ENCODE results near the gene KCNIP1.

DNA sequence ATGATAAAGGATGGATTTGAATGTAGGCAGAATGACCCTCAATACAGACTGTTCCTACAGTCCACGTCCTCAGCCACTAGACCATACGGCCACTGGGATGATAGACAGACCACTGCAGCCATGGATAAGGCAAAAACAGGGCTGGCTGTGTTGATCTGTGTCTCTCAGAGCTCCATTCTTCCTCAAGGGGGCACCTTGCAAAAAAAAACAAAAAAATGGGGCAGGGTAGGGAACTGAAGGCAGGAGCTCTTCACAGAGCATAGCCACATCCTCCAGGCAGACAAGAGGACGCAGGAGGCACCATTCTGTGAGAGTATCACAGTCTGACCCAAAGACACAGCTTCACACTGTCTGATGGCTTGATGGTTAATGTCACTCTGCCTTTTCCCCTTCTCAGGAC lies 218.5 kb downstream of the KCNIP1 start:
- TF ChIP-seq, protein P1, sequence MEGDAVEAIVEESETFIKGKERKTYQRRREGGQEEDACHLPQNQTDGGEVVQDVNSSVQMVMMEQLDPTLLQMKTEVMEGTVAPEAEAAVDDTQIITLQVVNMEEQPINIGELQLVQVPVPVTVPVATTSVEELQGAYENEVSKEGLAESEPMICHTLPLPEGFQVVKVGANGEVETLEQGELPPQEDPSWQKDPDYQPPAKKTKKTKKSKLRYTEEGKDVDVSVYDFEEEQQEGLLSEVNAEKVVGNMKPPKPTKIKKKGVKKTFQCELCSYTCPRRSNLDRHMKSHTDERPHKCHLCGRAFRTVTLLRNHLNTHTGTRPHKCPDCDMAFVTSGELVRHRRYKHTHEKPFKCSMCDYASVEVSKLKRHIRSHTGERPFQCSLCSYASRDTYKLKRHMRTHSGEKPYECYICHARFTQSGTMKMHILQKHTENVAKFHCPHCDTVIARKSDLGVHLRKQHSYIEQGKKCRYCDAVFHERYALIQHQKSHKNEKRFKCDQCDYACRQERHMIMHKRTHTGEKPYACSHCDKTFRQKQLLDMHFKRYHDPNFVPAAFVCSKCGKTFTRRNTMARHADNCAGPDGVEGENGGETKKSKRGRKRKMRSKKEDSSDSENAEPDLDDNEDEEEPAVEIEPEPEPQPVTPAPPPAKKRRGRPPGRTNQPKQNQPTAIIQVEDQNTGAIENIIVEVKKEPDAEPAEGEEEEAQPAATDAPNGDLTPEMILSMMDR (conservative IDR thresholded peaks at IDR 0.05; ENCODE audit: low read depth, low read length), result no peak
- TF ChIP-seq EZH2 (IDR thresholded peaks at IDR 0.05; ENCODE audit: low read length, unreplicated experiment), result no peak

Measured in PC-3 (cell line).